Activated effector memory CD4-positive, alpha-beta T cell treated with anti-CD3 and anti-CD28 coated beads, Interleukin-2, amount 50 U/mL, for 16 hours (primary cell): ENCODE results near the gene LCLAT1.

ENCODE experiments used
- DNase-seq: peaks from one replicate; pipeline ENCODE4 v3.0.0-alpha.2; 2020

LCLAT1 gene

DNA sequence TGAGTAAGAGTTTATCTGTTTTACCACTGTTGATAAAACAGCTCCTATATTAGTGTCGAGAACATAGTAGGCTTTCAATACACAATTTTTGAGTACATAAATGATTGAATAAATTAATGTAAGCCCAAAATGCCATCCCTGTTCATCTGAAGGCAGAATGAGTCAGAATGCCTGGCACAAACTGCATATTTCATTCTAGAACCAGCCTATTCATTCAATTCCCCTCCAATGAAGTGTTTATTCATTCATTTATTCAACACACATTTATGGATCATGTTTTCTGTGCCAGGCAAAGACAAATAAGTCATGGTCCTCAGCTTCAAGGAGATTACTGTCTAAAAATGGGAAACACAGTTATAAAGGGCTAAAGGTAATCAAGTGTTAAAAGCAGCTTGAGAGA lies 22.8 kb upstream of the LCLAT1 start:
- DNase-seq: no peak

DNA sequence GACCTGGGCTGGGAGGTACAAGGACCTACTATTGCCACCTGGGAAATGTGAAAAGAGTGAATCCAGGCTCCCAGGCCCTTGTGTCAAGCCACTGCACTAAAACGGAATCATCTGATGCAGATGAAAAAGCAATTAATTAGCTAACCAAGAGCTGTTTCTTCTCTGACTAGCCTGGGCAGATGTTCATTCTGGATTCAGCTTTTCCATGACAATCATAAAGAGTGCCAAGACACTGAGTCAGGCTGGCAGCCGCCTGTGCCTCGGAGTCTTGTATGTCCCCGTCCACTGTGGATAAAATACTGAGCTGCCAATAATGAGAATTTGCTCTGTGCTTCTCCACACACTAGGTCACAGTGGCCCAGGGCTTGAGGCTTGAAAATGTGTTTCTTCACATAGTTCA lies 21.7 kb upstream of the LCLAT1 start:
- no peak for DNase-seq

DNA sequence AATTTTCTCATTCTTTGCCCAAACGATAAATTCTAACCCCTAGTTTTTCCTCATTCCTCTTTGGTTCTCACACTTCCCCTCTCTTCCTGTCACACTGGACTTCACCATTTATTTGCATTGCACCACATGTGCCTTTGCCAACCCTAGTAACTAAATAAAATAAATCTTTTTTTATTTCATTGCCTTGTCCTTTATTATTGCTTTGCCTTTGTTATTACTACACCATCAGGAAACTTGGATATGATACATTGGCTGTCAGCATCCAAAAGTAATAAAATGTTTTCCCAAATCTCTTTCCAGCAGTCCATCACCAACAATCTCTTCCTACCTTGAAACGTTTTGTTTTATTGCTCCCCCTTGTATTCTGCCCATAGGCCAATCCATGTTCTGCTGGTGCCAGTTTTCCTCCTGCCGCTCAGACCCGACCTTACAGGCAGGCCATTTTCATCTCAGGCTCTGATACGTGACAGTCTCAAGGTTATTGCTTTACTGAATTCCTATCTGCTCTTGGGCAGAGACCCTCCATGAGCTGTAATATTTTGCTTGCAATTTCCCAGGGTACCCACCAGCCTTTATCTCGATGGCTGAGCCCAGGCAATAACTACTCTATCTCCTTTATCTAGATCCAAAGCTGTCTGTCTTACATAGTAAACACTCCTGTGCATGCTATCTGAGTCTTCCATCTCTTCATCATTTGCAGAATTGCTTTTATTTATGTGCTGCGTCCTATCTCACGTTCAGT lies 19.3 kb upstream of the LCLAT1 start:
- DNase-seq: no peak

DNA sequence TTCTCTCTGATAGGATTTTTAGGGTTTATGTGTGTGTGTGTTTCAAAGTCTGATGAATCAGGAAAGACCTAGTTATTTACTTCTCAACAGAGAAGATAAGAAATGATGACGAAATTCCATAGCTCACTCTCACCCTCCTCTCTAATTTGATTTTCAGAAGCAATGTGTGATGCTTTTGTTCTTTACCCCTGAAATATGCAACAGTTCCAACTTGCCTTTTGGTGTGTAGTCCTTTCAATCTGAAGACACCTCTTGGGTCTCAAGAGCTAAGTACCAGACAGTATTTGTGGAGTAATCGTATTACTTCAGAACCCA lies 18.7 kb upstream of the LCLAT1 start:
- no peak for DNase-seq

DNA sequence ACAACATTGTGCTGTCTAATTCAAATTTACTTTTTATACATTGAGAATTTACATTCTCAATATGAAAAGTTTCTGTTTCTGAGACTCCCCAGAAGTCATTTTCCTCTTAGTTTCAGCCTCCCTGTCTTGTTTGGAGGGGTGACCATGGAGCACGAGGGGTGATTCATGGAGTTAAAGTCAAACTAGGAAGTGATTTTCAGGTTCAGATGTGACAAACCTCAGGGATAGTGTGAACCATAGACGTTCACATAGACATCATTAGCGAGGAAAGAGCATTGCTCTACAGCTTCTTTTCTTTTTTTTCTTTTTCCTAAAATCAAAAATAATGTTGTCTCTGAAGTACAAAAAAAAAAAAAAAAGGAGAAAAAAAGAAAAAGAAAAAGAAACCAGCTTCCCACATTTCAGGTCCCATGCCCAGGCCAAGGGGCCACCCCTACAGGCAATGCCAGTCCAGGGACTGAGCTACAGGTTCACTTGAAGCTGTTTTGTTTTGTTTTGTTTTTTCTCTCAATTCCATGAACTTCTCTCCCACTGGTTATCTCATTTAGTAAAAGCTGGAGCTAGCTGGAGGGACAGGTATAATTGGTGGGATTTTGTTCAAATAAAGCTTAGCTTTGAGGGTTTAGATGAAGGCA lies 18.1 kb upstream of the LCLAT1 start:
- DNase-seq: no peak

DNA sequence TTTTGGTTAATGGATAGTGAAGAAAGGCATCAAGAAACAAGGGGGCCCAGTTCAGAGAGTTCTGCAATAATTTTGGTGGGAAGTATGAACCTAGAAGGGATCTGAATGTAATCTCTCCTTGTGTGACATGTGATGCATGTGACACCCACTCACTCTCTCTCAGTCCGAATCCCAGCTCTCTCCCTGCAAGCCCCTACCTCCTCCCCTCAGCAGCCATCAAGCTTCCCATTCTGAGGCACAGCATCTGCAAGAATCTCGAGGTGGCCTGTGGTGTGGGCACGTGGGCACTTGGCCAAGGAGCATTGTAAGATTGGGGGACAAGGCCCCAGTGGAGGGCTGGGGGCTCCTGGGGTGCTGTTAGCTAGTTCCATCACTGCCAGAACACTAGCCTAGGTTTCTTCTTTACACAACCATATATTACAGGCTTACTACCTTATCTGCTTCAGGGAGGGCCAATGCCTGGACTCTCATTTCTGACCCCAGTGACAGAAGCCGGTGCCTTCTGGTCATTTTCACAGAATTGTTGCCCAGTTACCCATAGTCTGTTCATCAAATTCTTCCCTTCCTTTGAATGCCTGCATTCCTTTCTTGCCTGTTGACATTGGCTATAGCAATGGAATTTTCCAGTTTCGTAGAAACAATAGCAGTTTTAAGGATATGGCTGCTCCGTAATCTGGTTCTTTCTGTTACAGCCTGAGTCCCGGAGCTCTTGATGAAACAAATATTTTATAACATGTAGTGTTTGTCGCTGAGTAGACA lies 13.3 kb upstream of the LCLAT1 start:
- DNase-seq: no peak

DNA sequence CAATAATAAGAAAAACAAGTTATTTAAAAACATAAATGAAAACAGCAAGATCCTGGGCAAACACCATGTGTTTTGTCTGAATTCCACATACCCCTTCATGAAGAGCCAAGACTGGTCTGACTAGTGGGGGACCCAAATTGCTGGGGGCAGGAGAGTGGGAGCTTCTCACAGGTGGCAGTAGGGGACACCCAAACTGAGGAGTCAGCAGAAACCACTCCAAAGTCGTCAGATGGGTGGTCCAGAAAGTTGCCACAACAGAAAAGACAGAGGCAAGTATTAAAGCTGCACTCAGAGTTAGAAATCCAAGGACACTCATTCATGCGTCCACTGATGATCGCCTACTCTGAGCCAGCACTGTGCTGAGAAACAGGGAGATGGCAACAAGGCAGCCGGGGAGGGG lies 12.3 kb upstream of the LCLAT1 start:
- no peak for DNase-seq

DNA sequence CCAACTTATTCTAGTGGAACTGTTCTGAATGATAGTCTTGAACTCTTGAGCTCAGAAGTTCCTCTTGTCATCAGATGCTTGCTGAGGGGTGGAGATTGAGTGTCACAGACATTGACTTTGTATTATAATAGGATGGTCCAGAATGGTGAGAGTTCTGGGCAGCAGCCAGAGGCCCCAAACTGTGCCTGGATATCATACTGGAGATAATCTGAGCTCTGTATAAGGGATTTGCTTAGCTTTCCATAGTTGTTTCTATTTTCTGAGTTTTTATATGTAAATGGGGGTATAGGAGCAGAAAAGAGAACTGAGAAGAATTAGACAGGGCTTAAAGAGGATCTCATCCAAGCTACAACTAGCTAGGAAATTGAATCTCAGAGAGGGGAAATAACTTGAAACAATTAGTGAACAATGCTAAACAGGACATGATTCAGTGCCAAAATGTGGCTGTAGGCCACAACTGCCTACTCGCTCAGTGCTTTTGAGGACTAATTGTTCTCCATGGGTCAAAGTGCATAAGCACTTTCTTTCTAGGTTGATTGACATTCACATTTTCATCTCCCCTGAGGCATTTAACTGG lies 10.1 kb upstream of the LCLAT1 start:
- no peak for DNase-seq

DNA sequence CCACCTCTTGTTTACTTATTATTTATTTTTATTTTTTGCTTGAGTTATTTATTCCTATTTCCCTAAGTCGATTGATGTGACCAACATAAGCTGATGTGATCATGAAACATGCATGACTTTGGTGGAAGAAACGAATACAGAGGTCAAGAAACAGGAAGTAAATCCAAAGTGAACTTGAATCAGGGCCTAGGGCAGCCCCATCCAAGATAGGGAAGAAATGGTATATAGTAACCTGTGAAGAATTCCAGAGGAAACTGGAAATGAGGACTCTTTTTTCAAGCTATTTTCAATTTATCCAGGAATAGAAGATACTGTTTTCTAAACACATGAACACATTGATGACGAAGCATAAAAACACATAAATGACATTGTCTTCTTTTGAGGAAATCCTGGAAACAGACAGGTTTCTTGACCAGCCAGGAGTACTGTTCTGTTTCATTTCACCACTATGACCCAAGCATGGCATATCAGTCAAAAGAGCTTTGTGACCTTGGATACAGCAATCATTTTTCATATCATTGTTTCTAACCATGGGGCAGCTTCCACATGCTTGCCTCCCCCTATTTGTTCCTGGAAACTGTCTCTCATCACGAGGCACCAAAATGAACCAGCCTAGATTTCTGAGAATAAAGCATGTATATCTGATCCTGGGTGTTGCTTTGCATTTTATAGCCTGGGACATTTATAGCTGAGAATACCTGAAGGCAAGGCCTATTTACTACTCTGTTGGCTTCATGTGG lies 9.1 kb upstream of the LCLAT1 start:
- DNase-seq: no peak

DNA sequence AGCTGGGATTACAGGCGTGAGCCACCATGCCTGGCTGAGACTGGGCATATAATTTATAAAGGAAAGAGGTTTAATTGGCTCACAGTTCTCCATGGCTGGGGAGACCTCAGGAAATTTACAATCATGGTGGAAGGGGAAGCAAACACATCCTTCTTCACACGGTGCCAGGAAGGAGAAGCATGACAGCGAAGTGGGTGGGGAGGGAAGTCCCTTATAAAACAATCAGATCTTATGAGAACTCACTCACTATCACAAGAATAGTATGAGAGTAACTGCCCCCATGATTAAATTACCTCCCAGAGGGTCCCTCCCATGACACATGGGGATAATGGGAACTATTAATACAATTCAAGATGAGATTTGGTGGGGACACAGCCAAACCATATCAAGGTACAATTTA lies 7.8 kb upstream of the LCLAT1 start:
- DNase-seq: no peak

DNA sequence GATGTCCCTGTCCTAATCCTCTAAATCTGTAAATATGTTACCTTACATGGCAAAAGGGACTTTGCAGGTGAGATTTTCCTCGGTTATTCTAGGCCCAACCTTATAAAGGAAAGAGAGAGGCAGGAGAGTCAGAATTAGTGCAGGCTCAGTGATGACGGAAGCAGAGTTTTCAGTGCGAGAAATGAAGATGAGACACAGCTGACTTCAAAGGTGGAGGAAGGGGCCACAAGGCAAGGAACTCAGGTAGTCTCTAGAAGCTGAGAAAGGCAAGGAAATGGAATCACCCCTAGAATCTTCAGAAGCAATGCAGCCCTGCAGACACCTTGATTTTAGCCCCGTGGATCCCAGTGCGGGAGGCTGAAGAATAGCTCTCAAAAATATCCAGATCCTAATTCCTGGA lies 7.2 kb upstream of the LCLAT1 start:
- no peak for DNase-seq

DNA sequence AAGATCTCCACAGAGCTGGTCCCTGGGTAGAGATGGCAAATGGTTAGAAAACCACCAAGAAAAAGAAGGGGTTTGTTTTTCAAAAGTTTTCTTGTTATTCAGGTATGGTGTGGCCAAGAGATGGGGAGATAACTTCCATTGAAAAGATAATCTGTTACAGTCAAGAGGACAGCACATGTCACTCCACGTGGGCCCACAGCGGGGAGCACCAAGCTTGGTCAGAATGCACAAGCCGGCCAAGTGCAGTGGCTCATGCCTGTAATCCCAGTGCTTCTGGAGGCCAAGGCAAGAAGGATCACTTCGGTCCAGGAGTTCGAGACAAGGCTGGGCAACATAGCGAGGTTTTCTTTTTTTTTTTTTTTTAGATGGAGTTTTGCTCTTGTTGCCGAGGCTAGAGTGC lies 6.0 kb upstream of the LCLAT1 start:
- no peak for DNase-seq

DNA sequence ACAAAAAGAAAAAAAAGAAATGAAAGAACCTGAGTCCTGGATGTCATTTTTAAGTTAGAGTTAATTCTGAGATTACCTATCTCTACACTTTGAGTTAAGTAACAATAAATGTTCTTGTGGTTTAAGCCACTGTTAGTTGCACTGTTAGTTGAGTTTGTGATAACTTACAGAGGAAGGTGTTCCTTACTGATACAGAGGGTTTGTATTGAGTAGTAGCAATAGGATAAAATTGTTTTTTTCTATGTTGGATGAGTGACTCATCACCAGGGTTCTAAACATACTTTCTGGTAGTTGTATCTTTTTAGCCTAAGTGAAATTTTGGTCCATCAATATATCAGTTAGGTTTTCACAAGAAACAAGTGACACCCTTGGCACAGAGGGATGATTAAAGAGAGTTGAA lies 4.0 kb upstream of the LCLAT1 start:
- no peak for DNase-seq

DNA sequence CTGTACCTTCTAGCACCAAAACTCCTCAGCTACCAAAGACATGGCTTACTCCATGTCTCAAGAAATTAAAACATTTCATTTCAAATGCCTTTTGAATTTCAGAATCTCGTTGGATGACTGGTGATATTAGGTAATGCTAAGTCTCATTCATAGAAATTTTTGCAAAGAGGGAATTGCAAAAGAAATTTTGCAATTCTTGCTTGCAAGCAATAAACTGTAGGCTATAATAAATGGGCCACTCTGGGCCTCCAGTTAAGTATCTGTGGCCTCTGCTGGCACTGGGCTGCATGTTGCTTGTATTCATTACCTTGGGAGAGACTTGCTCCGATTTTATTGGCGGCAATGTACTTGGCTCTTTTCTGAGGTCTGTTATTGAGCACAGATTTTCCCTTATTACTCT lies 2.8 kb upstream of the LCLAT1 start:
- DNase-seq: no peak

DNA sequence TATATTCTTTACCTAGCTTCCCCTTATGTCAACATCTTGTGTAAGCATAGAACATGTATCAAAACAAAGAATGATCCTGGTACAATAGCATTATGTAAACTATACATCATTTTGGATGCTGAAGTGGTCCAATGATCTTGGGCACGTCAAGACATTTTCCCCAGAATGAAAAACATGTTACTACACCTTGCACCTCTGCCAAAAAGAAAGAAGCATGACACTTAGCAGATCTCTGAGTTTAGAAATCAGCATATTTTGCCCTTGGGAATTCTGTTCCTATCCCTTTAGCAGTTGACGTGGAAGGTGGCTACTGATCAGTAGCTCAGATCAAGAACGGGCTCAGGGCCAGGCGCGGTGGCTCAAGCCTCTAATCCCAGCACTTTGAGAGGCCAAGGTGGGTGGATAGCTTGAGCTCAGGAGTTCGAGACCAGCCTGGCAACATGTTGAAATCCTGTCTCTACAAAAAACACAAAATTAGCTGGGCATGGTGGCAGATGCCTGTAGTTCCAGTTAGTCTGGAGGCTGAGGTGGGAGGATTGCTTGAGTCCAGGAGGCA lies 1.7 kb upstream of the LCLAT1 start:
- DNase-seq: no peak

DNA sequence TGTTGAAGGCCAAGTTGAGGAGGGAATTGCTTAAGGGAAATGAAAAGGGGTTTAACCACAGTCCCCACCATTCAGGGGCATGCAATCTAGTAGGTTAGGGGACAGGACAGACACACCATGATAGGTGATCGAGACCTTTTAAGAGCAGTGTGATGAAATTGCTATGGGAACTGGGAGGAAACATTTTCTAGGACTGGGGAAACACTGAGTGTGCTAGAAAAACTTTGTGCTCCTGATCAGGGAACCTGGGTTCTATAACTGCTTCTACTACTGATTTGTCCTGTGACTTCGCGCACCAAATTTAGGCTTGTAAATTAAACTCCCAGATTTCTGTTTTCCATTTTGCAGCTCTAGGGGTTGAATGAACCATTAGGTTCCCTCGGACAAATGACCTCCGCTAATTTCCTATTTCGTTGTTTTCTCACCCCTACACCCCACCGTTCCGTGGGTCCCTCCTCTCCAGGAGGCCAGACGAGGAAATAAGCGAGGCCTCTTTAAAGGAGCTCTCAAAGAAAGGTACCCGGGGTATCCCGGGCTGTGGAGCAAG lies 371 bp upstream of the LCLAT1 start:
- DNase-seq: no peak

DNA sequence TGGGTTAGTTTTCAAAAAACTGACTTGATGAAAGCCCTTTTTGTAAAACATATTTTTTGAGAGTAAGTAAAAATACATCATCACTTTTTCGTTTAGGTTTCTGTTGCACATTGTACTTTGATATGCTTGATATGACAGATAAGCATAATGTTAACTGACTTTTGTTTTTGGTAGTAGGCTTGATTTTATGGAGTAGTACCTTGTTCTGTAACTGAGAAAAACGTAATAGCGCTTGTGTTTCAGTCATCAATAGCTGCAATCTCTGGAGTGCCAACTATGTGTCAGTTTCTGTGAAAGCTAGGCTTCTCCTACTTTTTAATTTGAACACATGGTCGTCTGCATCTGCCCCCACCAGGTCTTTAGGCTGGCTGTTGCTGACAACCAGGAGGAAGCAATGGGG lies 1.3 kb downstream of the LCLAT1 start:
- DNase-seq: no peak

DNA sequence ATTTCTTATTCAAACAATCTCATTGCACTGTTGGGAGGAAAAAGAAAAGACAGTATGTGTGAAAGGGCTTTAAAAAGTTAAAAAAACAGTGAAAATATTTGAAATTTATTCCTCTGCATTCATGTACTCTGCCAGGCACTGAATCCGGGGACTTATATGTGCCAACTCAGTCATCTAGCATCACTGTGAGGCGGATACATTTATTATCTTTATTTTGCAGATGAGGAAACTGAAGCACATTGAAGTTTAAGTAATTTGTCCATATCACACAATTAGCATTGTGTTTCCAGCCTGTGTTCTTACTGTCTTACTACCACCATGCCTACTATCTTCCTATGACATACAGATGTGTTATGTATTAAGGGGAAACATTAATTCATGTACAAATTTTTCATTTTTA lies 1.8 kb downstream of the LCLAT1 start:
- no peak for DNase-seq

DNA sequence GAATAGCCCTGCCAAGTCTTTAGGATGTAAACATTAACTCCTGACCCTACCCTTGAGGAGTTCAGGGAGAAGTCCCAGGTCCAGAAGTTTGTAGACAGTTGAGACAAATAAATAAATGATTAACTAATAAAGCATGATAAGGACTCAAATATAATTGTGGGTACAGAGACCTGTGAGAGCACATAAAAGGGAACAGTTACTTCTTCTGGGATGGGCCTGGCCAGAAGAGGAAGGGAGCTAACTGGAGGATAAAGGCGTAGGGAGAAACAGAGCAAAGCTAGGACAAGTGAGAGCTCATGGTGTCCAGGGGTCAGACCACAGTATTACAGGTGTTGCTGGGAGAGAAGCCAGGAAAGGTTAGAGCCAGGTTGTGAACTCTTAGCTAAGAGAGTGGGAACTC lies 3.0 kb downstream of the LCLAT1 start:
- DNase-seq: no peak

DNA sequence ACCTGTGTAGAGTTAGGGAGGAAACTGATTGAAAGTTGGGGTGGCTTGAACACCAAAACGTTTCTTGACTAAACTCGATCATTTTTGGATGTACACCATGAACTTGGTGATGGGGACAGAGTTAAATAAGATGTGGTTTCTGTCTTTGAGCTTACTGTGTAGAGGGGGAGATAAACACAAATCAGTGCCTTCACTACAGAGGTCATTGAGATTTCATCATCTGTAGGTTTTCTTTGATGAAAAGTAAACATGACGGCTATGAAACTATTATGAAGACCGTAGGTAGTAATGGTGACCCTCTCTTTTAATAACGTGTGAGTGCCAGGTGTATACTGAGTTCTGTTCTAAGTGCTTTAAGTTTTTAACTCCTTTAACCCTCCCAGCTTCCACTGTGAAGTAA lies 6.5 kb downstream of the LCLAT1 start:
- no peak for DNase-seq

DNA sequence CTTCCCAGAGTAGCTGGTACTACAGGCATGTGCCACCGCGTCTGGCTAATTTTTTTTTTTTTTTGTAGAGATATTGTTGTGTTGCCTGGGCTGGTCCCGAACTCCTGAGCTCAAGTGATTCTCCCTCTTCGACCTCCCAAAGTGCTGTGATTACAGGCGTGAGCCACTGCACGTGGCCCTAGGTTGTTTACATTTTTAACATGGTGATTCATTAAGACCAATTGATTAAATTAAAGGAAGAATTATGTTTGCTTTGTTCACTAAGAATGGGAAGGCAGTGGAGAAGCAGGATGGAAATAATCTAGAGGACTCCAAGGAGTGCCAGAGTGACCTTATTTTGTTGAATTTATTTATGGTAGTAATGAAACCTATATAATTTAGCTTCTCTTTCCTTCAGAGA lies 7.5 kb downstream of the LCLAT1 start:
- DNase-seq: no peak

DNA sequence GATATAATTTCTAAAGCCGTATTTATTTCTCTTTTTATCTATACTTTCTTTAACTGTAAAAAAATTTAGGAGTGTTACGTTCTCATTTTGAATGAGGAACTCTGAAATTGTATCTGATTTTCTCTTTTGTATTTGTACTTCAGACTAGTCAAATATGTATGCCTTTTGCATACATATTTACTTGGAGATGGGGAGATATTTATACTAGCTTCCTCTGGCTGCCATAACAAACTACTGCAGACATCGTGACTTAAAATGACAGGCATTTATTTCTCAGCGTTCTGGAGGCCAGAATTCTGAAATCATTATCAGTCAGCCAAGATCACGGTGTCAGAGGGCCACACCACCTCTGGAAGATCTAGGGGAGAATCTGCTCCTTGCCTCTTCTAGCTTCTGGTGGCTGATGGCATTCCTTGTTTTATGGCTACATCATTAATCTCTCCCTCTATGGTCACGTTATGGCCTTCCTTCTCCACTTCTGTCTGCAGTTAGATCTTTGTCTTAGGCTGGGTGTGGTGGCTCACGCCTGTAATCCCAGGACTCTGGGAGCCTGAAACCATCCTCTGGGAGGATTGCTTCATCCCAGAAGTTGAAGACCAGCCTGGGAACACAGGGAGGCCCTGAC lies 8.2 kb downstream of the LCLAT1 start:
- DNase-seq: no peak
